Sigmoid colon (tissue), 3 donors: ENCODE data around the gene TRIM54.

ENCODE experiments used
- CTCF ChIP-seq, 4 experiments: fragments of 450-650 bp in 3 of 4; fragments of 200-600 bp in 1 of 4; IDR thresholded peaks; one replicate each; pipeline ENCODE4 v1.5.1; 2016 to 2019; ENCODE audit warnings: antibody characterized with exemption in 4 of 4, mild to moderate bottlenecking in 3 of 4, moderate library complexity in 2 of 4
- POLR2A ChIP-seq, 2 donors: fragments of 450-650 bp; IDR thresholded peaks; one replicate each; pipeline ENCODE4 v1.6.1; 2016; ENCODE audit warnings: antibody characterized with exemption in 2 of 2, mild to moderate bottlenecking in 2 of 2, moderate library complexity in 2 of 2

GRCh38 chr2:27306573-27307286, 24.5 kb downstream of the TRIM54 start:
- TF ChIP-seq CTCF (IDR thresholded peaks at IDR 0.05) (no peak), POLR2A (IDR thresholded peaks at IDR 0.05) (no peak)
